Dermis microvascular lymphatic vessel endothelial cell (primary cell): ENCODE data around the gene RALGDS. TPM values are rescaled to one million over a fixed set of nuclear protein-coding genes. Genes with fewer than 3 reads are reported as not detected.
A peak's percentile ranks its signal among the peaks of the same experiment; 100 is the strongest.
"Not testable (repeated sequence)": the region's sequence is repeated elsewhere in the genome, so short reads cannot be mapped to it uniquely, and the experiment has no call there.

ENCODE experiments used
- DNase-seq, 2 donors: peaks; one replicate each; pipeline versions ENCODE4 v3.0.0 to v3.0.0-alpha.2; 2010; ENCODE audit warnings: low read depth in 2 of 2
- total RNA-seq: library from RNA; depleted of rRNA; stranded (reverse); fragments of >200 nt; gene quantifications from 2 replicates; pipeline ENCODE4 v1.2.1, GENCODE V29; 2014

Gene RALGDS
- total RNA-seq, 1 donor from 2014 or later, result 25.4 TPM

GRCh38 chr9:133107961-133108793 lies 12.9 kb downstream of the RALGDS start:
- DNase-seq, result no peak

- DNase-seq, result no peak
Observed at GRCh38 chr9:133107245-133107722, 13.8 kb downstream of the RALGDS start.

- no peak for DNase-seq
Observed at GRCh38 chr9:133106511-133107244, 14.4 kb downstream of the RALGDS start.

GRCh38 chr9:133105461-133105770 lies 15.6 kb downstream of the RALGDS start:
- no peak for DNase-seq

DNA sequence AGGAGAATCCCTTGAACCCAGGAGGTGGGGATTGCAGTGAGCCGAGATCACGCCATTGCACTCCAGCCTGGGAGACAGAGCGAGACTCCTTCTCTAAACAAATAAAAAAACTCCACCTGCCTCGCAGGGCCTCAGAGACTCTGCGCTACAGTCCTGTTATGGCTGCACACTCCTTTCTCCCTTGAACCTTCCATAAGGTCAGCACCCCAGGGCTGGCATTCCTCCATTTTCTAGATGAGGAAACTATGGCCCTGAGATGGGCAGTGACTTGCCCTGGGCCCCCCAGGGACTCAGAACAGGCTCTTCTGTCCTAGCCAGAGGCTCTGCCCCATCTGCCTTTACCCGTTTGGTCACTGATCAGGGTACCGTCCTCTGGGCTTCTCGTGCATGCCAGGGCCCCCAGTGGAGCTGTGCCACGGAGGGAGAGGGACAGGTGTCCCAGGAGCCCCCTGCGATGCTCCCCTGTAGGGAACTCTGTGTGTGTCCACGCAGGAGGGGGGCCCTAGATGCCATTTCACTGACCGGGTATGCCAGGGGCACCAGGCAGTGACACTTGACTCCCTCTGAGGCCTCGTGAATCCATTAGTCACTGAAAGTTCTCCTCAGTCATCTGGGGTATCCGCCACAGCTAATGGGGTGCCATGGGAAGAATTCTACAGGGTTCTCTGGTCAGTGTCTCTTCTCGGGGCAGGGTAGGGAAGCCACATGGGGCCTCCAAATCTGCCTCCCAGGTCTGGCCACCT lies 16.2 kb downstream of the RALGDS start:
- no peak for DNase-seq

- DNase-seq, result no peak
Observed at GRCh38 chr9:133103987-133104505, 17.0 kb downstream of the RALGDS start.

DNA sequence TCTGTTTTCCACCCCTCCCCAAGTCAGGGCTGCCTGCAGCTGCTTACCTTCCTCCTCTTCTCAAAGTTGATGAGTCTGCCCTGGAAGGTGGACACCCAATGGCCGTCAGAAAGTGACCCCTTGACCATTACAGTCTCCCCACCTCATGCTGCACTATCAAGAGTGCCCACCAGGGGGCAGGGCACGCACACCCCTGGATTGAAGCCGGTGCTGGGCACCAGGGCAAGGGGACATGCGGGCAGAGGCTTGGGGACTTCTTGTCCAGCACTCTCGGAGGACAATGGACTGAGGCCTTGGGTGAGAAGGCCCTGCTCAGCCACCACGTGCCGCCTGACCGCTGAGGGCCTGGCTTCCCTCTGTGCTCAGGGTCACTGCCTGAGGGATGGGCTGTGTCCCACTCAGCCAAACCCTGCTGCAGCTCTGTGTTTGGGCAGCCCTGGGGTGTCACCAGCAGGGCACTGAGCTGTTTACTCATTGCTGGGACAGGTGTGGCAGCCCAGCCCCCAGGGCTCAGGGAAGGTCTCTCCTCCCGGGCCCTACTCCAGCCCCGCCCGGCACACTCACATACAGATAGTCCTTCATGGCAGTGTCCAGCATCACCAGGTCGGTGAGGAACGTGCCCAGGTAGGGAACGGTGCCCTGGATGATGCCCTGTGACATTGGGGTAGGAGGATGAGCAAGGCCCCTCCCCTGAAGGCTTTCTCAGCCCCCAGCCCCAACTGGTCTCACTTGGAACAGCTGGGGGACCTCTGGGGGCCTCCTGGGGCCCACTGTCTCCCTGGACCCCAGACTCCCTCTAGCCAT lies 17.7 kb downstream of the RALGDS start:
- peak in 1 of 2 donors; percentile 45 for DNase-seq

- DNase-seq, result no peak
Observed at GRCh38 chr9:133102190-133103021, 18.6 kb downstream of the RALGDS start.

- no peak for DNase-seq
Observed at GRCh38 chr9:133101356-133102189, 19.5 kb downstream of the RALGDS start.

DNA sequence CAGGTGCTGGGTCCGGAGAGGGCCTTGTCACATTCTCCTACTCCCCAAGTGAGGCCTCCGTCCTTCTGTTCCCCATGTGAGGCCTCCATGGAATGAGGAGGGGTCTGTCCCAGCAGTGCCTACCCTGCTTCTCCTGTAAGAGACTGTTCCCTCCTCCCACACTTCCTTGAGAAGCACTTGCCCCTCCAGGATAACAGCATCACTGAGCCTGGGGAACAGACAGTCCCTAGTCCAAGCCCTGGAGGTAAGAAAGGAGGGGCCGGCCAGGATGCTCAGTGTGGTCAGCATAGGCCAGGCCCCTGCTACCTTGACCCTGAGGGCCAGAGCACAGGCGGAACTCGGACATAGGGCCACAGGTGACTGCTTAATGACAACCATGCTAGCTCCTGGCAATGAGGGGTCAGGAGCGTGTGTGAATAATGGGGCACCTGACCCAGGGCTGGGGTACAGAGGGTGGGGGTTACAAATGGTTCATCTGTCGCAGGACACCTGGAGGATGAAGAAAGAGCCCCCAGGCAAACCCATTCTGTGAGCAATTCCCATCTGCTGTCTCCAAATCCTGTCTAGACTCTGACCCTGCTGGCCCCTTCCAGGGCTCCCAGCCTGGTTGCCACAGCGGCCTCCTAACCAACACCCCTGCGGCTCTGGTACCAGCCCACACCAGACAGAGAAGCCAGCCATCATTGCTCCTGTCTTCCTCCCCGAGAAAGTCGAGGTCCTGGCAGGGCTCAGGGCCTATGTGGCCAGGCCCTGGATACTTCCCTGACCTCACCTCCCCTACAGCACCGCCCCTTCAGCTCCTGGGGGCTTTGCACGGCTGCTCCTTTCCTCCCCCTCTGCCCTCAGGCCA lies 20.3 kb downstream of the RALGDS start:
- no peak for DNase-seq

- no peak for DNase-seq
Observed at GRCh38 chr9:133099726-133100505, 21.1 kb downstream of the RALGDS start.

GRCh38 chr9:133098871-133099270 lies 22.2 kb downstream of the RALGDS start:
- DNase-seq, result no peak

DNA sequence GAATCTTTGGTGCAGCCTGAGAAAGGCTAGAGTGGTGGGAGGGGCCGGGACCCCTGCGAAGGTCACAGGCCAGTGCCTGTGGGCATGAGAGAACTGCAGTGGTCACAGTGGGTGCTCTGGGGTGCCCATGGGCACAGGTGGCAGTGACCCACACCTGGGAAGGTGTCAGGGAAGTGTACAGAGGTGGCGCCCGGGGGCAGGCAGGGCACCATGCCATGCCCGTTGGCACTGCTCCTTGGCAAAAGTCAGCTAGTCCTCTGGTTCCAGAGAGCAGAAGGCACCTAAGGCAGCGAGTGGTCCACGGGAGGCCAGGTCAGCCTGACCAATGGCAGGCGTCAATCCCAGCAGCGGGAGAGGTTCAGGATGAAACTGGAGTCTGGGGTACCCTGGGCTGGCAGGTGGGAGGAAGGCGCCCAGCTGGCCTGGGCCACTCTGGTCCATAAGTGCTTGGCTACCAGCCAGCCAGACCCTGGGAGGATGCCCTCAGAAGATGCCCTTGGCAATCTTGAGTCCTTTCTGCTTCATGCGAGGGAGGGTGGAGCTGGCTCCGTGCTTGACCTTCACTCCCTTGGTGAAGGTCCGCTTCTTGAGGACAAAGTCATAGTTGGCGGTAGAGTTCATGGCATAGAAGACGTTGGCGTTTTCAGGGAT lies 22.8 kb downstream of the RALGDS start:
- no peak for DNase-seq

DNA sequence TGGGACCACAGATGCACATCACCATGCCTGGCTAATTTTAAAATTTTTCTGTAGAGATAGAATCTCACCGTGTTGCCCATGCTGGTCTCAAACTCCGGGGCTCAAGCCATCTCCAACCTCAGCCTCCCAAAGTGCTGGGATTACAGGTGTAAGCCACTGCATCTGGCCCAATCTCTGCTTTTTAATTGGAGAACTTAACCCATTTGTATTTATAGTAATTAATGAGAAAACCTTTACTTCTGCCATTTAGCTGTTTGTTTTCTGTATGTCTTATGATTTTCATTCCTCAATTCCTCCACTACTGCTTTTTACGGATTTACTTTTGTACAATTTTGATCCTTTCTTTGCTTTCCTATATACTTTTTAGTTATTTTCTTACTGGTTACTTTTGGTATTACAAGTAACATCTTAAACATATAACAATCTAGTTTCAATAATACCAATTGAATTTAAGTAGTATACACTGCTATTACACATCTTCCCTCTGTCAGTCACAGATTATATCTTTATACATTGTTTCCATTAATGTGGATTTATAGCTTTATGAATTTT lies 26.1 kb downstream of the RALGDS start:
- no peak for DNase-seq

- DNase-seq, result not testable (repeated sequence)
Observed at GRCh38 chr9:133094351-133094750, 26.7 kb downstream of the RALGDS start.

DNA sequence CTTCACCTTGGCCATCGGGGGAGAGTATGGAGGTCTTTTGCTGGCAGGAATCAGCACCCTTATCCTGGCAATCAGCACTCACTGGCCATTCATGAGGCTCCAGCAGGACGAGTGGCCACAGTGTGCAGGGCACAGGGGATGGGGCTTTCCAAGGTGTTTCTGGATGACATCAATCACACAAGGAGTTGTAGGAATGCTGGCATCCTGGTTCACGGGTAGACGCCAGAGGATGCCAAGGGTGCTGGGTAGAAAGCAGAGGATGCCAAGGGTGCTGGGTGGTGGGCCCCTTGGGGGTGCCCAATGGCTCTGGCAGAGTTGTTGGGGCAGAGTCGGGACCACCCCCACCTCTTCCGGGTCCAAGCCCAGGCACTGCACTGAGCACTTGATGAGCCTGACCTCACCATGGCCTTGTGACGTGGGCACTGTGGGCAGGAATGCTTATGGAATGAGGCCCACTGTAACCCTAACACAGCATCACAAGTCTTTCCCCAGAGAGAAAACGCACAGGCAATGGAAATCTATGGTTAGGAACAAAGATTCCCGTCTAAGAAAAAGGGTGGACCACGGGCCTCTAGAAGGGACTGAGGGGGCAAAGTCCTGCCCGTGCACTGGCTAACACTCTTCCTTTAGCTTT lies 30.2 kb downstream of the RALGDS start:
- DNase-seq, result no peak
